ENCODE measurements around the gene TTLL11. TPM values are rescaled to one million over a fixed set of nuclear protein-coding genes. Genes with fewer than 3 reads are reported as not detected.

The TTLL11 gene
- total RNA-seq, 1 donor from 2014 or later = 3.6 TPM

DNA sequence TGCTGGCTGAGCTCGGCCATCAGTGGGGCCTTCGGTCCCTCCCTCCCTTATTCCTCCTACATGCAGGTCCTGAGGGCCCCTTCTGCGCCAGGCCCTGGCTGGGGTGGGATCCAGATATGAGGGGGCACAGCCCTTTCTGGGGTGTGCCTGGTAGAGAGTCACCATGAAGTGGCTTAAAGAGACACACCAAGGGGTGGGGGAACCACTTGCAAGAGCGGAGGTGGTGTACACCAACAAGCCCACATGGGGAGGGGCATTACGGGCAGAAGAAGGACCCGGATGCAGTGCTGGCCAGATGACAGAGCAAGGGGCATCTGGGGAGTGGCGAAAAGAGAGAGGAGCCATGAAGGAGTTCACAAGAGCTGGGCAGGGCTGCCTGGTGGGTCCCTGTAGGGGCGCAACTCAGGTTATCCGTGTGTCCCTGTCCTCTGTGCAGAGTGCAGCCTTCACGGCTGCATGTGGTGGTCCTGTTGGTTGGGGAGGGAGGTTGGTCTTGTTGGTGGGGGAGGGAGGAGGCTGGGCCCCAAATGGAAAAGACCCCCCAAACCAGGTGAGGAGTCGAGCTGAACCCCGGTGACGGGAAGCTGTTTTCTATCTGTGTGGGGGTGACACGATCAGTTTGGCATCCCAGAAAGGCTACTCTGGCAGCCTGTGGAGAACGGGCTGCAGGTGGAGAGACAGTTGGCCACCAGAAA lies 283.6 kb downstream of the TTLL11 start:
- ChIA-PET POLR2A (no interaction called here), CTCF (no interaction called here)
- no peaks in the 10 kb centered on the region for H3K4me1 Mint-ChIP-seq
- no peak overlapping the region for H3K27ac Mint-ChIP-seq
- H3K4me3 Mint-ChIP-seq = no peak overlapping the region
- DNase-seq (no peak), ATAC-seq (ENCODE audit: low read depth) (no peak)
- no peaks in the 10 kb centered on the region for H3K36me3 Mint-ChIP-seq (ENCODE audit: low read depth)
- intact Hi-C loops (cut with micrococcal nuclease) = no loop called here
- TF ChIP-seq, protein P1, sequence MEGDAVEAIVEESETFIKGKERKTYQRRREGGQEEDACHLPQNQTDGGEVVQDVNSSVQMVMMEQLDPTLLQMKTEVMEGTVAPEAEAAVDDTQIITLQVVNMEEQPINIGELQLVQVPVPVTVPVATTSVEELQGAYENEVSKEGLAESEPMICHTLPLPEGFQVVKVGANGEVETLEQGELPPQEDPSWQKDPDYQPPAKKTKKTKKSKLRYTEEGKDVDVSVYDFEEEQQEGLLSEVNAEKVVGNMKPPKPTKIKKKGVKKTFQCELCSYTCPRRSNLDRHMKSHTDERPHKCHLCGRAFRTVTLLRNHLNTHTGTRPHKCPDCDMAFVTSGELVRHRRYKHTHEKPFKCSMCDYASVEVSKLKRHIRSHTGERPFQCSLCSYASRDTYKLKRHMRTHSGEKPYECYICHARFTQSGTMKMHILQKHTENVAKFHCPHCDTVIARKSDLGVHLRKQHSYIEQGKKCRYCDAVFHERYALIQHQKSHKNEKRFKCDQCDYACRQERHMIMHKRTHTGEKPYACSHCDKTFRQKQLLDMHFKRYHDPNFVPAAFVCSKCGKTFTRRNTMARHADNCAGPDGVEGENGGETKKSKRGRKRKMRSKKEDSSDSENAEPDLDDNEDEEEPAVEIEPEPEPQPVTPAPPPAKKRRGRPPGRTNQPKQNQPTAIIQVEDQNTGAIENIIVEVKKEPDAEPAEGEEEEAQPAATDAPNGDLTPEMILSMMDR (IDR thresholded peaks at IDR 0.05) = no peak
- H3K9me3 Mint-ChIP-seq = peaks cover 5% of the 10 kb centered on the region
- no peaks in the 10 kb centered on the region for H3K27me3 Mint-ChIP-seq

DNA sequence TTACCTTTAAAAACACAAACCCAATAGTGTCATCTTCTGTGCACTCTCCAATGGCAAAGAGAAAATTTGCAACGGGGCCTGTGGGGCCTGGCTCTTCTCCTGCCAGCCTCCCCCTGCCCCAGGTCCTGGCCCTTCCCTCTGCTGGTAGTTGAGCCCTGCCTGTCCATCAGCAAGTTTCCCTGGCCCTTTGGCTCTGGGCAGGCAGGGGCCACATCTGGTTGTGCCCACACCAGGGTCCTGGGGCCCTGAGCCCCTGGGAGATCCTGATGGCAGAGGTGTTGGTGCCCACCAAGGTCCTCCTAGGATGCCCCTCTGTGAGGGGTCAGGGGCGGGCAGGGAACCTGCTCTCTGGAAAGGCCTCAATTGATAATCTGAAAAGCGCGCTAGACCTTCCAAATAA lies 284.3 kb downstream of the TTLL11 start:
- Mint-ChIP-seq H3K36me3 (ENCODE audit: low read depth) (no peaks in the 10 kb centered on the region), H3K27me3 (no peaks in the 10 kb centered on the region), H3K9me3 (peaks cover 11% of the 10 kb centered on the region), H3K27ac (no peak overlapping the region), H3K4me3 (no peak overlapping the region), H3K4me1 (no peaks in the 10 kb centered on the region)
- intact Hi-C loops (cut with micrococcal nuclease) = no loop called here
- ATAC-seq (ENCODE audit: low read depth) (no peak), DNase-seq (no peak)
- TF ChIP-seq, protein P1 (IDR thresholded peaks at IDR 0.05) = no peak
- ChIA-PET CTCF (no interaction called here), POLR2A (no interaction called here)

DNA sequence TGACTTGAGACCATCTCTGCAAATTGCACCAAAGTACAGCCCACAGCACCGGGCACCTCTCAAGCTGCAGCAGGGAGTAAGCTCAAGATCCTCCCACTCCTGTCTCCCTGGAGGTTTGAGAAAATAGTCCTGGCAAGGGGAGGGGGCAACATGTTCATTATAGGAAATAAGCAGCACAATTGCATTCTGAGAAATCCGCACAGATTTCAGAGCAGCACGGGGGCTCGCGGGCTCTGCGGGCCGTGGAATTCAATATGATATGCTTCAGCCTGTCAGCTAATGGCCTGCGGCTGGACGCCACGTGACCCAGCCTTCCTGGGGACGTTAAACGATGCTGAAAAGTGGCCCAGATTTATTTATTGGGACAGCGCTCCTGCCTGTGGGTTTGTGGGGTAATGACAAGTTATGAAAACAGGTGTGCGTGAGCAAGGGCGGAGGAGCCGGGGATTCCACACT lies 285.3 kb downstream of the TTLL11 start:
- no peak overlapping the region for H3K4me3 Mint-ChIP-seq
- no peak for ATAC-seq (ENCODE audit: low read depth)
- DNase-seq = no peak
- no peaks in the 10 kb centered on the region for H3K4me1 Mint-ChIP-seq
- H3K9me3 Mint-ChIP-seq = peaks cover 11% of the 10 kb centered on the region
- ChIA-PET POLR2A (no interaction called here), CTCF (no interaction called here)
- TF ChIP-seq, protein P1 (IDR thresholded peaks at IDR 0.05) = no peak
- no peaks in the 10 kb centered on the region for H3K36me3 Mint-ChIP-seq (ENCODE audit: low read depth)
- H3K27ac Mint-ChIP-seq = no peak overlapping the region
- H3K27me3 Mint-ChIP-seq = no peaks in the 10 kb centered on the region
- intact Hi-C loops (cut with micrococcal nuclease) = no loop called here

DNA sequence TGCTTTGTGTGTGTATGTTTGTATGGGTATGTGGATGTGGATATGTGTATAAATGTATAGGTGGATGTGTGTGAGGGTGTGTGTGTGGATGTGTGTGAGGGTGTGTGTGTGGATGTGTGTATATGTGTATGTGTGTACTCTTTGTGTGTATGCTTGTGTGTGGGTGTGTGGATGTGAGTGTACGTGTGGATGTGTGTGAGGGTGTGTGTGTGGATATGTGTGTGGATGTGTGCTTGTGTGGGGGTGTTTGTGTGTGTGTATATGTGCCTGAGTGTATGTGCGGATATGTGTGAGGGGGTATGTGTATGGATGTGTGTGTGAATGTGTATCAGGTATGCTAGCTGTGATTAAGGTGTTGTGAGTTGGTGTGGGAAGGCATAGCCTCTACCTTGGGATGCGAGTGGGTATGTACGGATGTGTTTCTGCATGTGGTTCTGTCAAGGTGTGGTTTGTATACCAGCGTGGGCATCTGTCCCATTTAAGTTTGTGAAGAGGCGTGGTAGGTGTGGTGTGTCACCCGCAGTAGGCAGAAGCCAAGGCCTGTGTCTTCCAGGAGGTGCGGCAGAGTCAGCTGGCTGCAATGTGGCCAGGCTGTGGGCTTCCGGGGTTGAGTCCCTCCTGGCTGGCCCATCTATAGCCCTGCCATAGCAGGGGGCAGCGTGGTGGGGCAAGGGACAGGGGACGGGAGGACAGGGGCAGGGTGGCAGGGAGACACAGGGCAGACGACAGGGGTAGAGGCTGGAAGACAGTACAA lies 285.9 kb downstream of the TTLL11 start:
- peaks cover 11% of the 10 kb centered on the region for H3K9me3 Mint-ChIP-seq

DNA sequence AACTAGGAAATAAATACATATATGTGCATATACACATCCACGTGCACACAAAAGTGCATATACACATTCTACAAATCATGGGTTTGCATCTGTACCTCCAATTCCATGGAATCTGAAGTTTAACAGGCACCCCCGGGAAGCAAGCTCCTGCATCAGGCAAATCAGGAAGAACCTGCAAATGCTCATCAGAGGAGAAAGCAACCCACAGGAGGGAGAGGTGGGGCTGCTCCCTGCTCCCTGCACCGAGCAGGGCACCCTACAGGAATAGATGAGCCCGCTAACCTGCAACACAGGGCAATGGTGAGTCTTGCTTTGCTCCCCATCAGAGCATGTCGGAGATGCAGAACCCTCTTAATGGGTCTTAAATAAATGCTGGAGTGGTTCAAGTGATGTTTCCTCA lies 290.4 kb downstream of the TTLL11 start:
- TF ChIP-seq, protein P1 (IDR thresholded peaks at IDR 0.05) = no peak
- Mint-ChIP-seq H3K36me3 (ENCODE audit: low read depth) (no peaks in the 10 kb centered on the region), H3K4me3 (no peak overlapping the region), H3K27ac (no peak overlapping the region), H3K4me1 (no peaks in the 10 kb centered on the region), H3K9me3 (peaks cover 11% of the 10 kb centered on the region), H3K27me3 (peaks cover 3% of the 10 kb centered on the region)
- ATAC-seq (ENCODE audit: low read depth) (no peak), DNase-seq (no peak)
- ChIA-PET POLR2A (no interaction called here), CTCF (no interaction called here)
- intact Hi-C loops (cut with micrococcal nuclease) = no loop called here

More for the DNA sequence above, 285.9 kb downstream of the TTLL11 start:
- H3K4me3 Mint-ChIP-seq = no peak overlapping the region
- H3K27ac Mint-ChIP-seq = no peak overlapping the region
- ChIA-PET CTCF (no interaction called here), POLR2A (no interaction called here)
- H3K36me3 Mint-ChIP-seq (ENCODE audit: low read depth) = no peaks in the 10 kb centered on the region
- H3K4me1 Mint-ChIP-seq = no peaks in the 10 kb centered on the region
- DNase-seq (no peak), ATAC-seq (ENCODE audit: low read depth) (no peak)
- no peaks in the 10 kb centered on the region for H3K27me3 Mint-ChIP-seq
- intact Hi-C loops (cut with micrococcal nuclease) = no loop called here
- TF ChIP-seq, protein P1 (IDR thresholded peaks at IDR 0.05) = no peak

All from activated B cell treated with CpG ODN at 0.5 μM for 24 hours (primary cell).